Measurements from ENCODE around the gene GAS2. TPM values are rescaled to one million over a fixed set of nuclear protein-coding genes. Genes with fewer than 3 reads are reported as not detected.

Gene GAS2
- polyA plus RNA-seq, 2 of the 4 experiments (the other 2 are of a cell fraction), result 0.84 to 1.0 TPM

DNA sequence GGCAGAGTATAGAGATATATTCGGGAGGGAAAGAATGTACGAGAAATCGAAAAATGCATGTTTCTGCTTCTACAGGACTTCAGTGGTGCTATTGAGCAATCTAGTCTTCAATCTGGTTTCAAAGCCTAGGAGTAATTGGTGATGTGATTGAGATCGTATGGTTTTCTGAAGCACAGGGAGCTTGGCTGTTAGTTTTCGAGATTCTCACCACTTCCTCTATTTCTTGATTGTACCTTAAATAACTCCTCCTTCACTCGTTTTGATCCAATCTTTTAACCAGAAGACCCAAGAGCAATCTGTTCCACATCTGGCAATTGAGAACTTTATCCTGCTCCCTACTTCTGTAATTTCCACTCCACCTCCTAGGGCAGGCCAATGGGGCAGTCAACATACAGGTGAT, 193.3 kb downstream of the GAS2 start:
- POLR2A ChIA-PET, result no interaction called here
- H3K4me2 ChIP-seq, result no peak overlapping the region

DNA sequence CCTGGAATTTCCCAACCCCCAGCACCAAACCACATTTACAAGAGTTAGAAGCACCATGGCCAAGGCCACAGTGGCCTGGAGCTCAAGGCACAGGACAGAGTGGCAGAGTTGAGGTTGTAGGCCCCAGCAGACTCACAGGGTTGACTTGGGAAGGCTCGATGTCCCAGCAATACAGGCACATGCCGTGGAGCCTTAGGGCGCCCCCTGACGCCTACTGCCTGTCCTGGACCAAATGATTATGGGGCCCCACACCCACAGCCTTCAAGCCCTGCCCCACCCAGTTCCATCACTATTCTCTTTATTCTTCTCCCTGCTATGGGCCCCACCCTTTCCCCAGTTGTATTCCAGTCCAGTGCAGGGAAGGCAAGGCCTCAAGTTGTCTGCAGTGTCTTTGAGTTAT, 193.8 kb downstream of the GAS2 start, which contains the start of gene CCDC179:
Gene CCDC179, minus strand, starts transcription at position 234 of the 400 bp plus-strand sequence. Its CDS starts 53 bp downstream, at position 181.
- Histone ChIP-seq H3K9me3 (no peaks in the 10 kb centered on the region), H3K4me3 (no peak within 1 kb of the TSS), H3K4me1 (no peaks in the 10 kb centered on the region), H3K27ac (no peak within 1 kb of the TSS), H3K4me2 (no peak within 1 kb of the TSS)
- TF ChIP-seq, protein P1, sequence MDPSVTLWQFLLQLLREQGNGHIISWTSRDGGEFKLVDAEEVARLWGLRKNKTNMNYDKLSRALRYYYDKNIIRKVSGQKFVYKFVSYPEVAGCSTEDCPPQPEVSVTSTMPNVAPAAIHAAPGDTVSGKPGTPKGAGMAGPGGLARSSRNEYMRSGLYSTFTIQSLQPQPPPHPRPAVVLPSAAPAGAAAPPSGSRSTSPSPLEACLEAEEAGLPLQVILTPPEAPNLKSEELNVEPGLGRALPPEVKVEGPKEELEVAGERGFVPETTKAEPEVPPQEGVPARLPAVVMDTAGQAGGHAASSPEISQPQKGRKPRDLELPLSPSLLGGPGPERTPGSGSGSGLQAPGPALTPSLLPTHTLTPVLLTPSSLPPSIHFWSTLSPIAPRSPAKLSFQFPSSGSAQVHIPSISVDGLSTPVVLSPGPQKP (IDR thresholded peaks at IDR 0.05; ENCODE audit: low read depth, low read length), result no peak
- TF ChIP-seq POLR2AphosphoS2 (conservative IDR thresholded peaks at IDR 0.05; ENCODE audit: low read length) (no peak), HOXB13 (CRISPR knock-in tag; IDR thresholded peaks at IDR 0.05; ENCODE audit: low read depth) (no peak), HEYL (CRISPR knock-in tag; IDR thresholded peaks at IDR 0.05) (no peak), ZNF302 (CRISPR knock-in tag; IDR thresholded peaks at IDR 0.05) (no peak), CBX2 (IDR thresholded peaks at IDR 0.05; ENCODE audit: borderline replicate concordance, low read depth) (no peak), TFCP2L1 (CRISPR knock-in tag; IDR thresholded peaks at IDR 0.05) (no peak), EP300 (IDR thresholded peaks at IDR 0.05) (no peak), FOSB (CRISPR knock-in tag; IDR thresholded peaks at IDR 0.05) (no peak), MAZ (IDR thresholded peaks at IDR 0.05; ENCODE audit: borderline replicate concordance, low read depth, low read length) (no peak), HOXA7 (CRISPR knock-in tag; IDR thresholded peaks at IDR 0.05) (no peak), EHMT2 (IDR thresholded peaks at IDR 0.05; ENCODE audit: low read depth) (no peak), ZSCAN20 (CRISPR knock-in tag; IDR thresholded peaks at IDR 0.05) (no peak), HDAC2 (IDR thresholded peaks at IDR 0.05) (no peak), KDM1A (IDR thresholded peaks at IDR 0.05; ENCODE audit: low read depth) (no peak), NR3C1 (IDR thresholded peaks at IDR 0.05) (no peak)
- TF ChIP-seq, protein P2, sequence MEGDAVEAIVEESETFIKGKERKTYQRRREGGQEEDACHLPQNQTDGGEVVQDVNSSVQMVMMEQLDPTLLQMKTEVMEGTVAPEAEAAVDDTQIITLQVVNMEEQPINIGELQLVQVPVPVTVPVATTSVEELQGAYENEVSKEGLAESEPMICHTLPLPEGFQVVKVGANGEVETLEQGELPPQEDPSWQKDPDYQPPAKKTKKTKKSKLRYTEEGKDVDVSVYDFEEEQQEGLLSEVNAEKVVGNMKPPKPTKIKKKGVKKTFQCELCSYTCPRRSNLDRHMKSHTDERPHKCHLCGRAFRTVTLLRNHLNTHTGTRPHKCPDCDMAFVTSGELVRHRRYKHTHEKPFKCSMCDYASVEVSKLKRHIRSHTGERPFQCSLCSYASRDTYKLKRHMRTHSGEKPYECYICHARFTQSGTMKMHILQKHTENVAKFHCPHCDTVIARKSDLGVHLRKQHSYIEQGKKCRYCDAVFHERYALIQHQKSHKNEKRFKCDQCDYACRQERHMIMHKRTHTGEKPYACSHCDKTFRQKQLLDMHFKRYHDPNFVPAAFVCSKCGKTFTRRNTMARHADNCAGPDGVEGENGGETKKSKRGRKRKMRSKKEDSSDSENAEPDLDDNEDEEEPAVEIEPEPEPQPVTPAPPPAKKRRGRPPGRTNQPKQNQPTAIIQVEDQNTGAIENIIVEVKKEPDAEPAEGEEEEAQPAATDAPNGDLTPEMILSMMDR (IDR thresholded peaks at IDR 0.05), result no peak
- TF ChIP-seq, protein P3, sequence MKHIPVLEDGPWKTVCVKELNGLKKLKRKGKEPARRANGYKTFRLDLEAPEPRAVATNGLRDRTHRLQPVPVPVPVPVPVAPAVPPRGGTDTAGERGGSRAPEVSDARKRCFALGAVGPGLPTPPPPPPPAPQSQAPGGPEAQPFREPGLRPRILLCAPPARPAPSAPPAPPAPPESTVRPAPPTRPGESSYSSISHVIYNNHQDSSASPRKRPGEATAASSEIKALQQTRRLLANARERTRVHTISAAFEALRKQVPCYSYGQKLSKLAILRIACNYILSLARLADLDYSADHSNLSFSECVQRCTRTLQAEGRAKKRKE (CRISPR knock-in tag; IDR thresholded peaks at IDR 0.05; ENCODE audit: low read depth), result no peak
- TF ChIP-seq, protein P4, sequence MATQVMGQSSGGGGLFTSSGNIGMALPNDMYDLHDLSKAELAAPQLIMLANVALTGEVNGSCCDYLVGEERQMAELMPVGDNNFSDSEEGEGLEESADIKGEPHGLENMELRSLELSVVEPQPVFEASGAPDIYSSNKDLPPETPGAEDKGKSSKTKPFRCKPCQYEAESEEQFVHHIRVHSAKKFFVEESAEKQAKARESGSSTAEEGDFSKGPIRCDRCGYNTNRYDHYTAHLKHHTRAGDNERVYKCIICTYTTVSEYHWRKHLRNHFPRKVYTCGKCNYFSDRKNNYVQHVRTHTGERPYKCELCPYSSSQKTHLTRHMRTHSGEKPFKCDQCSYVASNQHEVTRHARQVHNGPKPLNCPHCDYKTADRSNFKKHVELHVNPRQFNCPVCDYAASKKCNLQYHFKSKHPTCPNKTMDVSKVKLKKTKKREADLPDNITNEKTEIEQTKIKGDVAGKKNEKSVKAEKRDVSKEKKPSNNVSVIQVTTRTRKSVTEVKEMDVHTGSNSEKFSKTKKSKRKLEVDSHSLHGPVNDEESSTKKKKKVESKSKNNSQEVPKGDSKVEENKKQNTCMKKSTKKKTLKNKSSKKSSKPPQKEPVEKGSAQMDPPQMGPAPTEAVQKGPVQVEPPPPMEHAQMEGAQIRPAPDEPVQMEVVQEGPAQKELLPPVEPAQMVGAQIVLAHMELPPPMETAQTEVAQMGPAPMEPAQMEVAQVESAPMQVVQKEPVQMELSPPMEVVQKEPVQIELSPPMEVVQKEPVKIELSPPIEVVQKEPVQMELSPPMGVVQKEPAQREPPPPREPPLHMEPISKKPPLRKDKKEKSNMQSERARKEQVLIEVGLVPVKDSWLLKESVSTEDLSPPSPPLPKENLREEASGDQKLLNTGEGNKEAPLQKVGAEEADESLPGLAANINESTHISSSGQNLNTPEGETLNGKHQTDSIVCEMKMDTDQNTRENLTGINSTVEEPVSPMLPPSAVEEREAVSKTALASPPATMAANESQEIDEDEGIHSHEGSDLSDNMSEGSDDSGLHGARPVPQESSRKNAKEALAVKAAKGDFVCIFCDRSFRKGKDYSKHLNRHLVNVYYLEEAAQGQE (IDR thresholded peaks at IDR 0.05), result no peak
- TF ChIP-seq, protein P5, sequence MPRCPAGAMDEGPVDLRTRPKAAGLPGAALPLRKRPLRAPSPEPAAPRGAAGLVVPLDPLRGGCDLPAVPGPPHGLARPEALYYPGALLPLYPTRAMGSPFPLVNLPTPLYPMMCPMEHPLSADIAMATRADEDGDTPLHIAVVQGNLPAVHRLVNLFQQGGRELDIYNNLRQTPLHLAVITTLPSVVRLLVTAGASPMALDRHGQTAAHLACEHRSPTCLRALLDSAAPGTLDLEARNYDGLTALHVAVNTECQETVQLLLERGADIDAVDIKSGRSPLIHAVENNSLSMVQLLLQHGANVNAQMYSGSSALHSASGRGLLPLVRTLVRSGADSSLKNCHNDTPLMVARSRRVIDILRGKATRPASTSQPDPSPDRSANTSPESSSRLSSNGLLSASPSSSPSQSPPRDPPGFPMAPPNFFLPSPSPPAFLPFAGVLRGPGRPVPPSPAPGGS (IDR thresholded peaks at IDR 0.05), result no peak
- WGBS (ENCODE audit: missing lambda C conversion rate), result 27% methylated on average over 4 of the region's 4 CpGs
- CTCF ChIA-PET, result interaction anchor here (0.6 to 2.4 kb wide), 2 partner anchors 16 to 358 kb away, joined by 3 to 7 read pairs; no protein-coding TSS in a partner anchor
- ATAC-seq (no peak), DNase-seq (ENCODE audit: low read depth in 1 of 2, low spot score in 1 of 2) (no peak), FAIRE-seq (no peak)
- POLR2A ChIA-PET, result no interaction called here

More for the DNA sequence above, 193.3 kb downstream of the GAS2 start:
- no peak overlapping the region for H3K4me3 ChIP-seq
- 10% methylated on average over 6 of the region's 6 CpGs for WGBS (ENCODE audit: missing lambda C conversion rate)
- no peaks in the 10 kb centered on the region for H3K4me1 ChIP-seq
- H3K27ac ChIP-seq, result no peak overlapping the region
- no peak for DNase-seq (ENCODE audit: low read depth in 1 of 2, low spot score in 1 of 2)
- ATAC-seq, result no peak
- TF ChIP-seq NPAS2 (CRISPR knock-in tag; IDR thresholded peaks at IDR 0.05; ENCODE audit: borderline replicate concordance) (no peak), FOXS1 (CRISPR knock-in tag; IDR thresholded peaks at IDR 0.05) (no peak), CBX8 (IDR thresholded peaks at IDR 0.05) (no peak), MAZ (IDR thresholded peaks at IDR 0.05; ENCODE audit: borderline replicate concordance, low read depth, low read length) (no peak), RARB (CRISPR knock-in tag; IDR thresholded peaks at IDR 0.05) (no peak), HEYL (CRISPR knock-in tag; IDR thresholded peaks at IDR 0.05) (no peak), HOXB13 (CRISPR knock-in tag; IDR thresholded peaks at IDR 0.05; ENCODE audit: low read depth) (no peak), CHD4 (IDR thresholded peaks at IDR 0.05; ENCODE audit: borderline replicate concordance) (no peak), KDM5A (IDR thresholded peaks at IDR 0.05) (no peak)
- TF ChIP-seq, protein P1 (IDR thresholded peaks at IDR 0.05; ENCODE audit: low read depth, low read length), result no peak
- TF ChIP-seq, protein P6, sequence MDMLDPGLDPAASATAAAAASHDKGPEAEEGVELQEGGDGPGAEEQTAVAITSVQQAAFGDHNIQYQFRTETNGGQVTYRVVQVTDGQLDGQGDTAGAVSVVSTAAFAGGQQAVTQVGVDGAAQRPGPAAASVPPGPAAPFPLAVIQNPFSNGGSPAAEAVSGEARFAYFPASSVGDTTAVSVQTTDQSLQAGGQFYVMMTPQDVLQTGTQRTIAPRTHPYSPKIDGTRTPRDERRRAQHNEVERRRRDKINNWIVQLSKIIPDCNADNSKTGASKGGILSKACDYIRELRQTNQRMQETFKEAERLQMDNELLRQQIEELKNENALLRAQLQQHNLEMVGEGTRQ (IDR thresholded peaks at IDR 0.05), result no peak
- CTCF ChIA-PET, result no interaction called here
- no peaks in the 10 kb centered on the region for H3K9me3 ChIP-seq
- FAIRE-seq, result no peak

Measured in A549 (cell line).